ENCODE data around the gene MARCHF10.

The MARCHF10 gene

GRCh38 chr17:62663304-62663703 is 144.8 kb downstream of the MARCHF10 start:
- H3K4me1 ChIP-seq (ENCODE audit: control insufficient read depth, insufficient read depth, low read length), result no peaks in the 10 kb centered on the region
- H3K9ac ChIP-seq (ENCODE audit: low read length), result no peak overlapping the region
- H3K36me3 ChIP-seq (ENCODE audit: control insufficient read depth, insufficient read depth, low read length), result 0 out of 2 replicates have a peak, but pooled peaks cover 6% of the 10 kb centered on the region
- peaks cover 11% of the 10 kb centered on the region for H3K9me3 ChIP-seq (ENCODE audit: control insufficient read depth, insufficient read depth, low read depth, low read length)
- no peaks in the 10 kb centered on the region for H3K27me3 ChIP-seq (ENCODE audit: control insufficient read depth, insufficient read depth, low read length)
- no peak overlapping the region for H3K27ac ChIP-seq (ENCODE audit: low read depth, low read length)
- H3K4me3 ChIP-seq (ENCODE audit: low read depth, low read length), result no peak overlapping the region

- Histone ChIP-seq H3K9me3 (ENCODE audit: control insufficient read depth, insufficient read depth, low read depth, low read length) (peaks cover 11% of the 10 kb centered on the region), H3K4me3 (ENCODE audit: low read depth, low read length) (no peak overlapping the region), H3K4me1 (ENCODE audit: control insufficient read depth, insufficient read depth, low read length) (no peaks in the 10 kb centered on the region)
Observed at GRCh38 chr17:62662855-62663254, 145.3 kb downstream of the MARCHF10 start.

GRCh38 chr17:62661337-62661736 is 146.8 kb downstream of the MARCHF10 start:
- Histone ChIP-seq H3K27me3 (ENCODE audit: control insufficient read depth, insufficient read depth, low read length) (no peaks in the 10 kb centered on the region), H3K9me3 (ENCODE audit: control insufficient read depth, insufficient read depth, low read depth, low read length) (peaks cover 13% of the 10 kb centered on the region)

More at GRCh38 chr17:62662855-62663254, 145.3 kb downstream of the MARCHF10 start:
- Histone ChIP-seq H3K27ac (ENCODE audit: low read depth, low read length) (no peak overlapping the region), H3K36me3 (ENCODE audit: control insufficient read depth, insufficient read depth, low read length) (0 out of 2 replicates have a peak, but pooled peaks cover 7% of the 10 kb centered on the region), H3K27me3 (ENCODE audit: control insufficient read depth, insufficient read depth, low read length) (no peaks in the 10 kb centered on the region), H3K9ac (ENCODE audit: low read length) (no peak overlapping the region)

GRCh38 chr17:62660629-62661118 is 147.4 kb downstream of the MARCHF10 start:
- Histone ChIP-seq H3K4me1 (ENCODE audit: control insufficient read depth, insufficient read depth, low read length) (no peaks in the 10 kb centered on the region; the same call in 1 of the 2 replicates), H3K27ac (ENCODE audit: low read depth, low read length) (no peak overlapping the region), H3K4me3 (ENCODE audit: low read depth, low read length) (no peak overlapping the region), H3K36me3 (ENCODE audit: control insufficient read depth, insufficient read depth, low read length) (0 out of 2 replicates have a peak, but pooled peaks cover 7% of the 10 kb centered on the region), H3K9me3 (ENCODE audit: control insufficient read depth, insufficient read depth, low read depth, low read length) (peaks cover 13% of the 10 kb centered on the region), H3K9ac (ENCODE audit: low read length) (no peak overlapping the region), H3K27me3 (ENCODE audit: control insufficient read depth, insufficient read depth, low read length) (no peaks in the 10 kb centered on the region)

More at GRCh38 chr17:62661337-62661736, 146.8 kb downstream of the MARCHF10 start:
- Histone ChIP-seq H3K9ac (ENCODE audit: low read length) (no peak overlapping the region), H3K4me3 (ENCODE audit: low read depth, low read length) (no peak overlapping the region), H3K4me1 (ENCODE audit: control insufficient read depth, insufficient read depth, low read length) (no peaks in the 10 kb centered on the region; the same call in 1 of the 2 replicates), H3K36me3 (ENCODE audit: control insufficient read depth, insufficient read depth, low read length) (0 out of 2 replicates have a peak, but pooled peaks cover 7% of the 10 kb centered on the region), H3K27ac (ENCODE audit: low read depth, low read length) (no peak overlapping the region)

GRCh38 chr17:62658136-62658920 is 149.8 kb downstream of the MARCHF10 start:
- peaks cover 13% of the 10 kb centered on the region for H3K9me3 ChIP-seq (ENCODE audit: control insufficient read depth, insufficient read depth, low read depth, low read length)
- 0 out of 2 replicates have a peak, but pooled peaks cover 2% of the 10 kb centered on the region for H3K36me3 ChIP-seq (ENCODE audit: control insufficient read depth, insufficient read depth, low read length)
- no peaks in the 10 kb centered on the region for H3K27me3 ChIP-seq (ENCODE audit: control insufficient read depth, insufficient read depth, low read length)
- H3K9ac ChIP-seq (ENCODE audit: low read length), result no peak overlapping the region
- H3K27ac ChIP-seq (ENCODE audit: low read depth, low read length), result no peak overlapping the region
- peaks cover 15% of the 10 kb centered on the region for H3K4me1 ChIP-seq (ENCODE audit: control insufficient read depth, insufficient read depth, low read length)
- H3K4me3 ChIP-seq (ENCODE audit: low read depth, low read length), result no peak overlapping the region

- Histone ChIP-seq H3K4me1 (ENCODE audit: control insufficient read depth, insufficient read depth, low read length) (peaks cover 16% of the 10 kb centered on the region), H3K4me3 (ENCODE audit: low read depth, low read length) (no peak overlapping the region), H3K27ac (ENCODE audit: low read depth, low read length) (no peak overlapping the region), H3K27me3 (ENCODE audit: control insufficient read depth, insufficient read depth, low read length) (no peaks in the 10 kb centered on the region), H3K9ac (ENCODE audit: low read length) (no peak overlapping the region), H3K36me3 (ENCODE audit: control insufficient read depth, insufficient read depth, low read length) (0 out of 2 replicates have a peak, but pooled peaks cover 2% of the 10 kb centered on the region), H3K9me3 (ENCODE audit: control insufficient read depth, insufficient read depth, low read depth, low read length) (peaks cover 13% of the 10 kb centered on the region)
Observed at GRCh38 chr17:62657690-62658089, 150.4 kb downstream of the MARCHF10 start.

GRCh38 chr17:62657145-62657665 is 150.9 kb downstream of the MARCHF10 start:
- Histone ChIP-seq H3K4me1 (ENCODE audit: control insufficient read depth, insufficient read depth, low read length) (peaks cover 18% of the 10 kb centered on the region), H3K9me3 (ENCODE audit: control insufficient read depth, insufficient read depth, low read depth, low read length) (peaks cover 13% of the 10 kb centered on the region), H3K36me3 (ENCODE audit: control insufficient read depth, insufficient read depth, low read length) (0 out of 2 replicates have a peak, but pooled peaks cover 2% of the 10 kb centered on the region), H3K27ac (ENCODE audit: low read depth, low read length) (no peak overlapping the region), H3K27me3 (ENCODE audit: control insufficient read depth, insufficient read depth, low read length) (no peaks in the 10 kb centered on the region), H3K9ac (ENCODE audit: low read length) (no peak overlapping the region), H3K4me3 (ENCODE audit: low read depth, low read length) (no peak overlapping the region)

GRCh38 chr17:62656446-62656845 is 151.7 kb downstream of the MARCHF10 start:
- peaks cover 13% of the 10 kb centered on the region for H3K9me3 ChIP-seq (ENCODE audit: control insufficient read depth, insufficient read depth, low read depth, low read length)
- H3K4me1 ChIP-seq (ENCODE audit: control insufficient read depth, insufficient read depth, low read length), result peaks cover 22% of the 10 kb centered on the region
- 0 out of 2 replicates have a peak, but pooled peaks cover 2% of the 10 kb centered on the region for H3K36me3 ChIP-seq (ENCODE audit: control insufficient read depth, insufficient read depth, low read length)
- H3K27me3 ChIP-seq (ENCODE audit: control insufficient read depth, insufficient read depth, low read length), result no peaks in the 10 kb centered on the region; the same call in 1 of the 2 replicates
- no peak overlapping the region for H3K4me3 ChIP-seq (ENCODE audit: low read depth, low read length)
- H3K27ac ChIP-seq (ENCODE audit: low read depth, low read length), result no peak overlapping the region
- no peak overlapping the region for H3K9ac ChIP-seq (ENCODE audit: low read length)

- Histone ChIP-seq H3K9ac (ENCODE audit: low read length) (no peak overlapping the region), H3K9me3 (ENCODE audit: control insufficient read depth, insufficient read depth, low read depth, low read length) (peaks cover 8% of the 10 kb centered on the region; the same call in 1 of the 2 replicates), H3K36me3 (ENCODE audit: control insufficient read depth, insufficient read depth, low read length) (0 out of 2 replicates have a peak, but pooled peaks cover 2% of the 10 kb centered on the region)
Observed at GRCh38 chr17:62655656-62656055, 152.5 kb downstream of the MARCHF10 start.

GRCh38 chr17:62653826-62654761 is 154.0 kb downstream of the MARCHF10 start:
- H3K4me1 ChIP-seq (ENCODE audit: control insufficient read depth, insufficient read depth, low read length), result peaks cover 22% of the 10 kb centered on the region
- H3K4me3 ChIP-seq (ENCODE audit: low read depth, low read length), result no peak overlapping the region
- H3K36me3 ChIP-seq (ENCODE audit: control insufficient read depth, insufficient read depth, low read length), result 0 out of 2 replicates have a peak, but pooled peaks cover 2% of the 10 kb centered on the region
- H3K9ac ChIP-seq (ENCODE audit: low read length), result peak overlapping the region; percentile 63
- no peaks in the 10 kb centered on the region; the same call in 1 of the 2 replicates for H3K27me3 ChIP-seq (ENCODE audit: control insufficient read depth, insufficient read depth, low read length)
- 0 out of 2 replicates have a peak, but pooled peaks cover 2% of the 10 kb centered on the region for H3K9me3 ChIP-seq (ENCODE audit: control insufficient read depth, insufficient read depth, low read depth, low read length)
- no peak overlapping the region; the same call in 1 of the 2 replicates for H3K27ac ChIP-seq (ENCODE audit: low read depth, low read length)

More at GRCh38 chr17:62655656-62656055, 152.5 kb downstream of the MARCHF10 start:
- peaks cover 22% of the 10 kb centered on the region for H3K4me1 ChIP-seq (ENCODE audit: control insufficient read depth, insufficient read depth, low read length)
- H3K27me3 ChIP-seq (ENCODE audit: control insufficient read depth, insufficient read depth, low read length), result no peaks in the 10 kb centered on the region; the same call in 1 of the 2 replicates
- no peak overlapping the region for H3K4me3 ChIP-seq (ENCODE audit: low read depth, low read length)
- no peak overlapping the region for H3K27ac ChIP-seq (ENCODE audit: low read depth, low read length)

Data from HUES6 (cell line).